KMS-11 (cell line): ENCODE measurements around the gene CEACAM16.

ENCODE experiments used
- H2AFZ ChIP-seq: fragments of 200-600 bp; sonication (generic); 2 replicates; pipeline ENCODE4 v1.6.1; 2016; ENCODE audit warnings: antibody characterized with exemption, mixed run types, low read depth
- H3K27ac ChIP-seq: fragments of 200-600 bp; sonication (generic); 2 replicates; pipeline ENCODE4 v1.6.1; 2016; ENCODE audit warnings: mild to moderate bottlenecking, mixed run types
- H3K27me3 ChIP-seq: fragments of 200-600 bp; sonication (generic); 2 replicates; pipeline ENCODE4 v1.6.1; 2017; ENCODE audit warnings: mild to moderate bottlenecking, low read depth, mixed run types, moderate library complexity; ENCODE audit not compliant: insufficient read depth
- H3K36me3 ChIP-seq: fragments of 200-600 bp; sonication (generic); 2 replicates; pipeline ENCODE4 v1.6.1; 2017; ENCODE audit warnings: mild to moderate bottlenecking, mixed run types; ENCODE audit not compliant: insufficient read depth
- H3K4me1 ChIP-seq: fragments of 200-600 bp; sonication (generic); 2 replicates; pipeline ENCODE4 v1.6.1; 2016; ENCODE audit warnings: mild to moderate bottlenecking, low read depth, mixed run types; ENCODE audit not compliant: poor library complexity, severe bottlenecking
- H3K4me2 ChIP-seq: fragments of 200-600 bp; sonication (generic); 2 replicates; pipeline ENCODE4 v1.7.0; 2016; ENCODE audit warnings: mild to moderate bottlenecking, mixed run types
- H3K4me3 ChIP-seq: fragments of 200-600 bp; sonication (generic); IDR thresholded peaks from 2 replicates; pipeline ENCODE4 v1.6.1; 2017; ENCODE audit warnings: low read depth, low read length, mixed read lengths; ENCODE audit not compliant: insufficient read depth
- H3K79me2 ChIP-seq: fragments of 200-600 bp; sonication (generic); 2 replicates; pipeline ENCODE4 v1.6.1; 2016; ENCODE audit warnings: low read depth, mixed run types; ENCODE audit not compliant: insufficient read depth
- H3K9ac ChIP-seq: fragments of 200-600 bp; sonication (generic); 2 replicates; pipeline ENCODE4 v1.6.1; 2016; ENCODE audit warnings: mild to moderate bottlenecking, mixed run types
- H4K20me1 ChIP-seq: fragments of 200-600 bp; sonication (generic); 2 replicates; pipeline ENCODE4 v1.6.1; 2016; ENCODE audit warnings: mild to moderate bottlenecking, mixed run types; ENCODE audit not compliant: insufficient read depth
- CTCF ChIP-seq: fragments of 200-600 bp; sonication (generic); conservative IDR thresholded peaks from 2 replicates; pipeline ENCODE4 v1.6.1; 2017; ENCODE audit warnings: low read depth, mild to moderate bottlenecking, antibody characterized with exemption, low read length, moderate library complexity, mixed read lengths

CEACAM16 gene

DNA sequence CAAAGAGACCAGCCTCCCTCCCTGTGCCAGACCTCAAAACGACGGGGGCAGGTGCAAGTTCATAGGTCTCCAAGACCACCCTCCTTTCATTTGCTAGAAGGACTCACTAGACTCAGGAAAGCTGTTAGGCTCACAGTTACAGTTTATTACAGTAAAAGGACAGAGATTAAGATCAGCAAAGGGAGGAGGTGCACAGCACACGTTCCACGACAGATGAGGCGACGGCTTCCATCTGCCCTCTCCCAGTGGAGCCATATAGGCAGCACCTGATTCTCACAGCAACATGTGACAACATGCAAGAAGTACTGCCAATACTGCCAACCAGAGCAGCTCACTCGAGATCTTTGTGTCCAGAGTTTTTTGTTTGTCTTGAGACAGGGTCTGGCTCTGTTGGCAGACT, 37.0 kb upstream of the CEACAM16 start:
- H3K36me3 ChIP-seq: no peaks in the 10 kb centered on the region
- H3K27ac ChIP-seq: no peak overlapping the region
- H3K4me2 ChIP-seq: no peak overlapping the region
- no peak overlapping the region for H3K9ac ChIP-seq
- H2AFZ ChIP-seq: no peak overlapping the region
- no peaks in the 10 kb centered on the region for H4K20me1 ChIP-seq
- H3K4me1 ChIP-seq: peaks cover 12% of the 10 kb centered on the region
- H3K27me3 ChIP-seq: no peaks in the 10 kb centered on the region; the same call in 1 of the 2 replicates
- TF ChIP-seq CTCF: no peak
- no peaks in the 10 kb centered on the region for H3K79me2 ChIP-seq
- H3K4me3 ChIP-seq: no peak overlapping the region

GRCh38 chr19:44662691-44663385, 36.1 kb upstream of the CEACAM16 start:
- Histone ChIP-seq H3K79me2 (no peaks in the 10 kb centered on the region), H4K20me1 (no peaks in the 10 kb centered on the region), H3K4me1 (peaks cover 6% of the 10 kb centered on the region), H3K4me3 (no peak overlapping the region), H3K27me3 (no peaks in the 10 kb centered on the region; the same call in 1 of the 2 replicates), H3K9ac (no peak overlapping the region), H2AFZ (no peak overlapping the region), H3K4me2 (no peak overlapping the region), H3K36me3 (no peaks in the 10 kb centered on the region), H3K27ac (no peak overlapping the region)
- TF ChIP-seq CTCF: no peak

- Histone ChIP-seq H3K9ac (no peak overlapping the region), H4K20me1 (no peaks in the 10 kb centered on the region), H3K4me3 (no peak overlapping the region), H3K27ac (no peak overlapping the region), H3K4me2 (no peak overlapping the region), H3K36me3 (no peaks in the 10 kb centered on the region), H3K4me1 (peaks cover 6% of the 10 kb centered on the region), H2AFZ (no peak overlapping the region), H3K27me3 (no peaks in the 10 kb centered on the region), H3K79me2 (no peaks in the 10 kb centered on the region)
- no peak for TF ChIP-seq CTCF
Measured at GRCh38 chr19:44663996-44664395, 35.0 kb upstream of the CEACAM16 start.

DNA sequence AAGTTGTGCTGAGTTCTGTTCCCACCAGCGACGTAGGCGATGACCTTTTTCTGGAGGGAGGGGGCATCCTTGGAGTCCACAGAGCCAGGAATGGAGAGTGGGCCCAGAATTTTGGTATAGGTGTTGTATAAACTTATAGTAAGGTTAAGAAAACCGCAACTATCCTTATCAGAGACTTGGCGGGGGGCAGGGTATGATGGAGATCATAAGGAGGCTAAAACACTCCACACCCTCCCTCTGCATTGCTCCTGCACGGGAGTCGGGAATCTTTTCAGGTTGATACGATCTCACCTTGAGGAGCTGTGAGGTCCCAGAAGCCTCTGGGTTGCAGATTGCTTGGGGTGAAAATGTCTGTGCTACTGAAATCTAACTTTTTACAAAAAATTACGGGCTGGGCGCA, 34.0 kb upstream of the CEACAM16 start:
- Histone ChIP-seq H3K4me3 (no peak overlapping the region), H3K4me1 (peaks cover 6% of the 10 kb centered on the region), H4K20me1 (no peaks in the 10 kb centered on the region), H3K27me3 (no peaks in the 10 kb centered on the region), H3K27ac (no peak overlapping the region), H3K79me2 (no peaks in the 10 kb centered on the region), H2AFZ (no peak overlapping the region), H3K36me3 (no peaks in the 10 kb centered on the region), H3K9ac (no peak overlapping the region), H3K4me2 (no peak overlapping the region)
- TF ChIP-seq CTCF: no peak
